IPS-11a (cell line): Measurements from ENCODE around the gene SLC6A6.

Experiments
- H3K4me3 ChIP-seq: one replicate; pipeline ENCODE4 v1.5.1; 2013; ENCODE audit warnings: low read depth, low read length, control low read depth

SLC6A6 gene

GRCh38 chr3:14536055-14536815 lies 133.8 kb downstream of the SLC6A6 start:
- no peak overlapping the region for H3K4me3 ChIP-seq

DNA sequence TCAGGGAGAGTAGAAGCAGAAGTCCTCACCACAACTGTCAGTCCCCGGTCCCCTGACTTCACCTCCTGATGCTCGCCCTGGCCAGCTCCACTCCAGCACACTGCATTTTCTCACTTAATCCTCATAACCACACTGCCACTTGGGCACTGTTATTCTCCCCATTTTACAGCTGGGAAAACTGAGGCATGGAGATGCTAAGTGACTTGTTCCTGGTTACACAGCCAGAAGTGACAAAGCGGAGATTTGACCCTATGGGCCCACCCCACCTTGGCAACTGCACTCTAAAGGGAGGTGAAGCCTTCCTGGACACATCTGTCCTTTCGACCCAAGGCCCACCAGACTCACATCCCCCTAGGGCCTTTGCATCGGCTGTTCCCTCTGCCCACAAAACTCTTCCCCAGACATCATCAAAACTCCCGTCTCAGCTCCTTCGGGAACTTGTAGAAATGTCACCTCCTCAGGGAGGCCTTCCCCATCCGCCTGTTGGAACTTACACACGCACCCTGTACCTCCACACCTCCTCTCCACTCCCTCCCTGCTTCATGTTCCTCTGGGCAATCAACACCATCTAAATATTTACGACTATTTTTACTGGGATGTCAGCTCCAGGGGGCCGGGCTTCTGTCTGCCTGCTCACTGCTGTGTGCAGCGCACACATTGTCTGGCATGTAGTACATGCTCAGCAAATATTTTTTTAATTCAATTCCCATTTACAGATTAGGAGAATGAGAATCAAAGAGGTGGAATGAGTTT lies 134.6 kb downstream of the SLC6A6 start:
- no peak overlapping the region for H3K4me3 ChIP-seq

GRCh38 chr3:14537590-14538450 lies 135.4 kb downstream of the SLC6A6 start:
- no peak overlapping the region for H3K4me3 ChIP-seq

DNA sequence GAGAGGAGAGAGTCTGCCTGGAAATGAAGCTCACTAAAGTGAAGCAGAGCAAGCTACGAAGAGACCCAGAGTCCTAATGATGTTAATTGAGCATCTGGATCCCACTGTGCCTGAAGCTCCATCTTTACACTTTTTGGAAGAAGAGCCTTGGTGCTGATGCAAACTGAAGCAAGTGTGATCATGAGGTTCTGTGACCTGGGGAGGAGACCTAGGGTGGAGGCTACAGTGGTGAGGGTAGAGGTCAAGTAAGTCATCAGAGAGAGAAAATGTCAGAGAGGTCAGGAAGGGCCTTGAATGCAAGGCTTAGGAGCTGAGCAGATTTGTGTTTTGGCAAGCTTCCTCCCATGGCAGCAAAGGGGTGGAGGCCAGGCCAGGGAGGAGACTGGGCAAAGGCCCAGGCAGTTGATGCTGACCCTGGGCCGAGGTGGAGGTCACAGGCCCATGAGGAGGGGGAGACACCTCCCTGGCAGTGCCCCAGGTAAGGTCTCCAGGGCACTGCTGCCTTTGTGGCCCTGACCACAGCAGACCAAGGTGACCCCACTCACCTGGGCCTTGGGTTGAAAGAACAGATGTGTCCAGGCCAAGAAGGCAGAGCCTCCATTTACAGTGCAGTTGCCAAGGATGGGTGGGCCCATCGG lies 136.2 kb downstream of the SLC6A6 start:
- H3K4me3 ChIP-seq = no peak overlapping the region
